Ovary (tissue), 3 donors: ENCODE results near the gene PLCL1.

ENCODE experiments used
- CTCF ChIP-seq, 3 donors: fragments of 450-650 bp in 2 of 3; fragments of 200-600 bp in 1 of 3; IDR thresholded peaks; one replicate each; pipeline versions ENCODE4 v1.5.1 to v1.8.0; 2016 to 2022; ENCODE audit warnings: antibody characterized with exemption in 3 of 3, mild to moderate bottlenecking in 1 of 3
- POLR2A ChIP-seq: fragments of 450-650 bp; IDR thresholded peaks from one replicate; pipeline ENCODE4 v1.6.1; 2017; ENCODE audit warnings: antibody characterized with exemption, mild to moderate bottlenecking, moderate library complexity
- donor health status: DM: no; HTN: no; CAD: no.

GRCh38 chr2:197814526-197814925 is 10.1 kb downstream of the PLCL1 start:
- TF ChIP-seq POLR2A (no peak), CTCF (IDR thresholded peaks at IDR 0.05) (no peak)
